ENCODE results near the gene AGT. TPM values are rescaled to one million over a fixed set of nuclear protein-coding genes. Genes with fewer than 3 reads are reported as not detected.

AGT gene
- total RNA-seq, 1 donor from 2014 or later: 6.3 TPM

- H3K9me3 Mint-ChIP-seq (ENCODE audit: unreplicated experiment): peaks cover 6% of the 10 kb centered on the region
- peaks cover 3% of the 10 kb centered on the region for H3K27me3 Mint-ChIP-seq (ENCODE audit: unreplicated experiment)
- TF ChIP-seq CTCF (IDR thresholded peaks at IDR 0.05; ENCODE audit: partially characterized antibody, unreplicated experiment): no peak
- no peaks in the 10 kb centered on the region for H3K36me3 Mint-ChIP-seq (ENCODE audit: unreplicated experiment)
- no peak for DNase-seq
- H3K4me3 Mint-ChIP-seq (ENCODE audit: unreplicated experiment): no peak overlapping the region
- H3K27ac Mint-ChIP-seq (ENCODE audit: unreplicated experiment): no peak overlapping the region
- H3K4me1 Mint-ChIP-seq (ENCODE audit: low read depth, unreplicated experiment): peaks cover 38% of the 10 kb centered on the region
Observed at GRCh38 chr1:230749150-230749549, 35.2 kb upstream of the AGT start.

- H3K36me3 Mint-ChIP-seq (ENCODE audit: unreplicated experiment): no peaks in the 10 kb centered on the region
- TF ChIP-seq CTCF (IDR thresholded peaks at IDR 0.05; ENCODE audit: partially characterized antibody, unreplicated experiment): no peak
- peaks cover 34% of the 10 kb centered on the region for H3K4me1 Mint-ChIP-seq (ENCODE audit: low read depth, unreplicated experiment)
- no peak overlapping the region for H3K27ac Mint-ChIP-seq (ENCODE audit: unreplicated experiment)
- no peak for DNase-seq
- H3K4me3 Mint-ChIP-seq (ENCODE audit: unreplicated experiment): no peak overlapping the region
- H3K27me3 Mint-ChIP-seq (ENCODE audit: unreplicated experiment): peaks cover 2% of the 10 kb centered on the region
- H3K9me3 Mint-ChIP-seq (ENCODE audit: unreplicated experiment): peaks cover 6% of the 10 kb centered on the region
Observed at GRCh38 chr1:230747890-230748800, 34.2 kb upstream of the AGT start.

GRCh38 chr1:230747127-230747730 is 33.3 kb upstream of the AGT start, which contains the start of gene CAPN9:
TSS of gene CAPN9 (plus strand) at chr1:230747388. CDS start at chr1:230747497, 109 bp downstream.
- DNase-seq: no peak
- Mint-ChIP-seq H3K4me3 (ENCODE audit: unreplicated experiment) (no peak within 1 kb of the TSS), H3K4me1 (ENCODE audit: low read depth, unreplicated experiment) (peaks cover 26% of the 10 kb centered on the region), H3K27me3 (ENCODE audit: unreplicated experiment) (peaks cover under 1% of the 10 kb centered on the region), H3K36me3 (ENCODE audit: unreplicated experiment) (no peaks in the 10 kb centered on the region), H3K9me3 (ENCODE audit: unreplicated experiment) (peaks cover 6% of the 10 kb centered on the region), H3K27ac (ENCODE audit: unreplicated experiment) (peak within 1 kb of the TSS; percentile 28)
- TF ChIP-seq CTCF (IDR thresholded peaks at IDR 0.05; ENCODE audit: partially characterized antibody, unreplicated experiment): no peak

- Mint-ChIP-seq H3K27ac (ENCODE audit: unreplicated experiment) (peak overlapping the region; percentile 28), H3K9me3 (ENCODE audit: unreplicated experiment) (peaks cover 4% of the 10 kb centered on the region), H3K4me3 (ENCODE audit: unreplicated experiment) (no peak overlapping the region), H3K27me3 (ENCODE audit: unreplicated experiment) (no peaks in the 10 kb centered on the region), H3K4me1 (ENCODE audit: low read depth, unreplicated experiment) (peaks cover 22% of the 10 kb centered on the region), H3K36me3 (ENCODE audit: unreplicated experiment) (no peaks in the 10 kb centered on the region)
- TF ChIP-seq CTCF (IDR thresholded peaks at IDR 0.05; ENCODE audit: partially characterized antibody, unreplicated experiment): no peak
- DNase-seq: no peak
Observed at GRCh38 chr1:230746617-230747016, 32.7 kb upstream of the AGT start.

GRCh38 chr1:230745071-230745470 is 31.1 kb upstream of the AGT start:
- Mint-ChIP-seq H3K9me3 (ENCODE audit: unreplicated experiment) (peaks cover 5% of the 10 kb centered on the region), H3K36me3 (ENCODE audit: unreplicated experiment) (no peaks in the 10 kb centered on the region), H3K27me3 (ENCODE audit: unreplicated experiment) (peaks cover 3% of the 10 kb centered on the region), H3K27ac (ENCODE audit: unreplicated experiment) (peak overlapping the region; percentile 55), H3K4me3 (ENCODE audit: unreplicated experiment) (no peak overlapping the region), H3K4me1 (ENCODE audit: low read depth, unreplicated experiment) (peaks cover 12% of the 10 kb centered on the region)
- TF ChIP-seq CTCF (IDR thresholded peaks at IDR 0.05; ENCODE audit: partially characterized antibody, unreplicated experiment): no peak
- DNase-seq: no peak
